ENCODE results near the gene ENDOD1.
"Not testable (repeated sequence)": the region's sequence is repeated elsewhere in the genome, so short reads cannot be mapped to it uniquely, and the experiment has no call there.

The ENDOD1 gene

GRCh38 chr11:95104121-95104830, 14.6 kb downstream of the ENDOD1 start:
- DNase-seq (ENCODE audit: low read depth), result no peak
- in situ Hi-C loops (cut with HindIII; ENCODE audit: low sequenced_read_pairs), result no loop called here
- no peak for TF ChIP-seq CTCF (IDR thresholded peaks at IDR 0.05; ENCODE audit: low read depth, low read length, missing control alignments)
- H3K4me3 ChIP-seq (ENCODE audit: low read depth, low read length), result no peak overlapping the region

GRCh38 chr11:95104856-95105255, 15.2 kb downstream of the ENDOD1 start:
- TF ChIP-seq CTCF (IDR thresholded peaks at IDR 0.05; ENCODE audit: low read depth, low read length, missing control alignments), result no peak
- DNase-seq (ENCODE audit: low read depth), result no peak
- no peak overlapping the region for H3K4me3 ChIP-seq (ENCODE audit: low read depth, low read length)
- in situ Hi-C loops (cut with HindIII; ENCODE audit: low sequenced_read_pairs), result no loop called here

GRCh38 chr11:95108159-95108611, 18.5 kb downstream of the ENDOD1 start:
- in situ Hi-C loops (cut with HindIII; ENCODE audit: low sequenced_read_pairs), result no loop called here
- H3K4me3 ChIP-seq (ENCODE audit: low read depth, low read length), result no peak overlapping the region
- DNase-seq (ENCODE audit: low read depth), result no peak
- no peak for TF ChIP-seq CTCF (IDR thresholded peaks at IDR 0.05; ENCODE audit: low read depth, low read length, missing control alignments)

DNA sequence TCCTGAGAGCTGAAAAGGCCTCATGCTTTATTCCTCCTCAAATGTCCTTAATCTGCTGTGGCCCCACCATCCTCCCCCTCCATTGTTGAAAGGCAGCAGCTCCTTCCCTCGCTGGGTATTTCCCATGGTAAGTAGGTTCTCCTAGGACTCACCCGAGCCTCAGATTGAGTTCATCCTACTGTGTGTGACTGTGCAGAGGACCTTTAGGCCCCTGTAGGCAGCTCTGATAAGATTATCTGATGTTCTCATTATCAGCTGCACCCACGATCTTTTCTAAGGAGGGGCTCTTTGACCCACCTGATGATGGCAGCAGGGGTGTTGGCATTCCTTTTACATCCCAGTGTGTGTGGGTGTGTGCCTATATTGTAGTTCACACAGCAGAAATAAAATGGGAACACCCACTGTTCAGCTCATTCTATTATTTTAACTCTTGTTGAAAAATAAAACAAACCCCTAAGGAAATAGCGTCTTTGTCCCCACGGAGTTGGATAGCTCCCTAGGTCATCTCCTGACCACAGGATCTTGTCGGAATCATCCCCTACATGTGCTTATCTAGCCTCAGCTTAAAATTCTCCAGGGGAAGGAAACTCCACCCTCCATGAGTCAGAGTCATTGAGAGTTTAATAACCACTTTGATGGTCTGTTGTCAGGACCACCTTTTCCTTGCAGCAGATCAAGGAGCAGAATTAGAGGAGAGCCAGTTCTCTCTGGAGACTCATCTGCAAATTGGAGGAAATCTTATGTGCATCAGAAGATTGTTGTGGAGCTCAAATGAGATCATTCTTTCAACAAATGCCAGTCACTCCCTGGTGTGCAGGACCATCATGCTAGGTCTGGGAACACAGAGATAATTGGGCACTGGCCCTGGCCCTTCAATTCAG, 19.3 kb downstream of the ENDOD1 start:
- no peak for DNase-seq (ENCODE audit: low read depth)
- H3K4me3 ChIP-seq (ENCODE audit: low read depth, low read length), result no peak overlapping the region
- in situ Hi-C loops (cut with HindIII; ENCODE audit: low sequenced_read_pairs), result no loop called here
- no peak for TF ChIP-seq CTCF (IDR thresholded peaks at IDR 0.05; ENCODE audit: low read depth, low read length, missing control alignments)

GRCh38 chr11:95111471-95111870, 21.8 kb downstream of the ENDOD1 start:
- in situ Hi-C loops (cut with HindIII; ENCODE audit: low sequenced_read_pairs); DNase-seq (ENCODE audit: low read depth); H3K4me3 ChIP-seq (ENCODE audit: low read depth, low read length): not testable (repeated sequence)

DNA sequence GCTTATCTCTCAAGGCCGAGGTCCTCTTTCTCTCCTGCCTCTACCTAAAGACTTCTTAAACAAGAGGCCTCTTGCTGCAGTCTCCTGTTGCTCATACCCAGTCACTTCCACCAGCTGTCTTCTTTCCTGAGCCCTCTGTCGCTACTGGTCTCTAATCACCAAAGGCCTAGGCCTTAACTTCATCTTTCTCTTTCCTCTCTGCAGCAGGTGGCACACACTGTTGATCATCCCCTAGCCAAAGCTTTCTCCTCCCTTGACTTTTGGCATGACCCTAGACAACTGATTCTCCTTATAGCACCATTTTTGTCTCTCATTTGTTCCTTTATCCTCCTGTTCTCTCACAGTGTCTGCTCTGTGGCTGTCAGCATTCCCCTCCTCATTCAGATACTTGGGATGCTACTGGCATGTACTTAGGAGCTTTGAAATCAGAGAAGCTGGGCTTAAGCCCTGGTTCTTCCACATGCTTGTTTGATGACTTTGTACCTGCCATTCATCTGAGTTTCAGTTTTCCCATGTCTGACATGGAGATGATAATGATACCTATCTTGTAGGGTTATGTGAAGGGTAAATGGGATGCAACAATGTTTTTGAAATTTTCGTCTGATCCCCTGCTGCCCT, 22.4 kb downstream of the ENDOD1 start:
- TF ChIP-seq CTCF (IDR thresholded peaks at IDR 0.05; ENCODE audit: low read depth, low read length, missing control alignments), result no peak
- no peak overlapping the region for H3K4me3 ChIP-seq (ENCODE audit: low read depth, low read length)
- DNase-seq (ENCODE audit: low read depth), result no peak
- in situ Hi-C loops (cut with HindIII; ENCODE audit: low sequenced_read_pairs), result no loop called here

Measured in astrocyte of the cerebellum (primary cell).